Activated effector memory CD4-positive, alpha-beta T cell treated with Interleukin-2 at 50 U/mL for 16 hours (primary cell): ENCODE results near the gene ADAMTS4.

ENCODE experiments used
- DNase-seq: peaks from one replicate; pipeline ENCODE4 v3.0.0-alpha.2; 2020

Gene ADAMTS4

DNA sequence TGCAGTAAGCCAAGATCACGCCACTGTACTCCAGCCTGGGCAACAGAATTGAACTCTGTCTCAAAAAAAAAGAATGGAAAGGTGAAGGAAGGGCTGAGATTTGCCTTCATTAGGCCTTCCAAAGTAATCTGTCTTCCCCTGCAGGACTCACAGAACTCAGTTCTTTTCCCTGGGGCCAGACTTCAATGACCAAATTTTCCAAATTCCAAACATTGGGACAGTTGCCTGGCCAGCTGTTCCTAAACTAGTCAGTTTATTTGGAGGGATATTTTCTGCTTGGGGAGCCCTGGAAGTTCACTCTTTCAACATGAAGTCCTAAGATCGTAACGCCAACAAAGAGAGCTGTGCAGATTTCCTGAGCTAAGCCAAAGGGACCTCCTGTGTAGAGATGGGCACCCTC lies 61.0 kb downstream of the ADAMTS4 start:
- DNase-seq = no peak
